ENCODE data around the gene GPD2.

GRCh38 chr2:156598563-156598962 lies 162.4 kb downstream of the GPD2 start:
- no peak for TF ChIP-seq POLR2A (IDR thresholded peaks at IDR 0.05)
- no peak for TF ChIP-seq CTCF (IDR thresholded peaks at IDR 0.05)

Data from heart left ventricle (tissue), 13 donors.